Measurements from ENCODE around the gene FBXW10. TPM values are rescaled to one million over a fixed set of nuclear protein-coding genes. Genes with fewer than 3 reads are reported as not detected.
"Not testable (repeated sequence)": the region's sequence is repeated elsewhere in the genome, so short reads cannot be mapped to it uniquely, and the experiment has no call there.

FBXW10 gene, protein sequence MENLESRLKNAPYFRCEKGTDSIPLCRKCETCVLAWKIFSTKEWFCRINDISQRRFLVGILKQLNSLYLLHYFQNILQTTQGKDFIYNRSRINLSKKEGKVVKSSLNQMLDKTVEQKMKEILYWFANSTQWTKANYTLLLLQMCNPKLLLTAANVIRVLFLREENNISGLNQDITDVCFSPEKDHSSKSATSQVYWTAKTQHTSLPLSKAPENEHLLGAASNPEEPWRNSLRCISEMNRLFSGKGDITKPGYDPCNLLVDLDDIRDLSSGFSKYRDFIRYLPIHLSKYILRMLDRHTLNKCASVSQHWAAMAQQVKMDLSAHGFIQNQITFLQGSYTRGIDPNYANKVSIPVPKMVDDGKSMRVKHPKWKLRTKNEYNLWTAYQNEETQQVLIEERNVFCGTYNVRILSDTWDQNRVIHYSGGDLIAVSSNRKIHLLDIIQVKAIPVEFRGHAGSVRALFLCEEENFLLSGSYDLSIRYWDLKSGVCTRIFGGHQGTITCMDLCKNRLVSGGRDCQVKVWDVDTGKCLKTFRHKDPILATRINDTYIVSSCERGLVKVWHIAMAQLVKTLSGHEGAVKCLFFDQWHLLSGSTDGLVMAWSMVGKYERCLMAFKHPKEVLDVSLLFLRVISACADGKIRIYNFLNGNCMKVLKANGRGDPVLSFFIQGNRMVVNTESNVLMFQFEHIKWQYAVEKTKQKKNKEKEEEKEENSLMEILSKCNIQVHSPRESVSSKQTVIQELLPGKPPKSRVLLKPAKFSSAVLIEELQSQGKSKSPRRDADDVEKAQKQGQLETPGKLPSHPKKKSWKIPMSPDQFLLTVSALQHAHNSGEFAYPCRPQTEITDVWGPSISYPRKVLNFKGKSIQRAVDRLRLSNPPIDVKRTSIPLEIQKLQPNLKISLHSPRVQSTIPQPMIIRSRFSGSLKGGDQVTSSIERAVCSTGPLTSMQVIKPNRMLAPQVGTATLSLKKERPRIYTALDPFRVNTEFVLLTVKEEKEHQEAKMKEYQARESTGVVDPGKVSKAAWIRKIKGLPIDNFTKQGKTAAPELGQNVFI
- total RNA-seq (under 1 TPM in 1 of 2 donors, not detected in 1; 0.55 TPM), polyA plus RNA-seq (ENCODE audit: insufficient read length in 6 of 6) (1 to 10 TPM in 3 of 6 donors, under 1 TPM in 3; 0.84 to 1.4 (median 1.00) TPM)
- long read RNA-seq, donor 1 = 0 reads
- long read RNA-seq, donor 2 = 0 reads
- long read RNA-seq, donor 3 = 0 reads
- long read RNA-seq, donor 4 = 0 reads
- long read RNA-seq, donor 5 = 0 reads
- long read RNA-seq, donor 6 = 0 reads
- long read RNA-seq, donor 7 = 0 reads
- long read RNA-seq, donor 8 = 0 reads
- long read RNA-seq, donor 9 = 0 reads
- long read RNA-seq, donor 10 = 0 reads
- long read RNA-seq, donor 11 = 0 reads
- long read RNA-seq, donor 12 = 0 reads

- DNase-seq; H3K4me1 ChIP-seq; H3K27me3 ChIP-seq; H3K4me3 ChIP-seq; intact Hi-C loops (cut with DNase I); H3K36me3 ChIP-seq; H3K27ac ChIP-seq; H3K9me3 ChIP-seq: not testable (repeated sequence)
- ATAC-seq = peak; percentile 91
These were observed at the start of gene FBXW10 for GRCh38 chr17:18743699-18744421. Gene FBXW10, plus strand, starts transcription at chr17:18744054. Its CDS starts 191 bp downstream, at chr17:18744245.

GRCh38 chr17:18695143-18695542 lies 48.7 kb upstream of the FBXW10 start:
- DNase-seq; H3K27me3 ChIP-seq; H3K27ac ChIP-seq; H3K4me1 ChIP-seq; ATAC-seq; intact Hi-C loops (cut with DNase I); H3K9me3 ChIP-seq; H3K36me3 ChIP-seq; H3K4me3 ChIP-seq: not testable (repeated sequence)

GRCh38 chr17:18698473-18699103 lies 45.3 kb upstream of the FBXW10 start:
- H3K36me3 ChIP-seq; intact Hi-C loops (cut with DNase I); DNase-seq; H3K4me1 ChIP-seq; H3K27me3 ChIP-seq; ATAC-seq; H3K27ac ChIP-seq; H3K9me3 ChIP-seq: not testable (repeated sequence)
- H3K4me3 ChIP-seq = peak overlapping the region; percentile 40 to 52

DNA sequence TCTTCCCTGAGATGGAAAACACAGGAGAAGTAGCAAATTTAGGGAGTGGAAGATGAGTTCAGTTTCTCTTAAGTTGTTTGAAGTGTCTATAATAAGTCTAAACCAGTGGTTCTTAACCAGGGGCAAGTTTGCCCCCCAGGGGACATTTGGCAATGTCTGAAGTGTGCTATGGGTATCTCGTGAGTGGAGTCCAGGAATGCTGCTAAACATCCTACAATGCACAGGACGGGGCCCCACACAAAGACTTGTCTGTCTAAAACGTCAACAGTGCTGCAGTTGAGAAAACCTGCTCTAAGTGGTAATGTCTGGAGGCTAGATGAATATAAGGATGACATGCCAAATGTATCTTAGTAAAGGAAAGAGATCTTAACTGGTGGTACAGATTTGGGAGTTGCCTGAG lies 37.9 kb upstream of the FBXW10 start:
- ATAC-seq; H3K27me3 ChIP-seq; H3K36me3 ChIP-seq; H3K4me3 ChIP-seq; H3K27ac ChIP-seq; intact Hi-C loops (cut with DNase I); H3K4me1 ChIP-seq; H3K9me3 ChIP-seq; DNase-seq: not testable (repeated sequence)

GRCh38 chr17:18708215-18708614 lies 35.6 kb upstream of the FBXW10 start:
- not testable (repeated sequence) for ATAC-seq, H3K4me1 ChIP-seq

GRCh38 chr17:18712354-18712999 lies 31.4 kb upstream of the FBXW10 start:
- ATAC-seq = peak; percentile 95
- H3K36me3 ChIP-seq; H3K4me3 ChIP-seq; H3K4me1 ChIP-seq; intact Hi-C loops (cut with DNase I); H3K9me3 ChIP-seq; H3K27ac ChIP-seq; H3K27me3 ChIP-seq: not testable (repeated sequence)
- peak; percentile 37 to 58 for TF ChIP-seq CTCF (IDR thresholded peaks at IDR 0.05)
- DNase-seq = peak in 3 of 4 donors; percentile 28 to 65 (median 49)

More at GRCh38 chr17:18708215-18708614, 35.6 kb upstream of the FBXW10 start:
- H3K36me3 ChIP-seq; H3K9me3 ChIP-seq; H3K4me3 ChIP-seq; intact Hi-C loops (cut with DNase I); DNase-seq; H3K27me3 ChIP-seq; H3K27ac ChIP-seq: not testable (repeated sequence)

- peak overlapping the region in 1 of 2 donors; percentile 53 for H3K27ac ChIP-seq
- H3K36me3 ChIP-seq; H3K4me1 ChIP-seq; DNase-seq; H3K4me3 ChIP-seq; intact Hi-C loops (cut with DNase I); H3K9me3 ChIP-seq; H3K27me3 ChIP-seq: not testable (repeated sequence)
- peak; percentile 36 for ATAC-seq
These were observed 25.0 kb upstream of the FBXW10 start for GRCh38 chr17:18718643-18719427.

GRCh38 chr17:18719428-18720110 lies 24.3 kb upstream of the FBXW10 start:
- ATAC-seq; H3K4me1 ChIP-seq; H3K27me3 ChIP-seq; H3K36me3 ChIP-seq; DNase-seq; H3K4me3 ChIP-seq; intact Hi-C loops (cut with DNase I); H3K9me3 ChIP-seq: not testable (repeated sequence)
- H3K27ac ChIP-seq = peak overlapping the region in 1 of 2 donors; percentile 53

Data from left lung (tissue), 14 donors.